Astrocyte (in vitro differentiated cells and primary cell): ENCODE results near the gene ATP1A1. TPM values are rescaled to one million over a fixed set of nuclear protein-coding genes. Genes with fewer than 3 reads are reported as not detected.

Source experiments
- DNase-seq: peaks from one replicate; pipeline ENCODE4 v3.0.0-alpha.2; 2010; ENCODE audit warnings: low read depth
- FAIRE-seq: peaks from 2 replicates; lab custom pipeline; 2011; peaks lifted over from hg19 to GRCh38; lab: Jason Lieb, UNC
- H2AFZ ChIP-seq: 2 replicates; pipeline ENCODE4 v1.6.0; 2012; ENCODE audit warnings: low read depth, low read length, inconsistent platforms
- H3K27ac ChIP-seq: 2 replicates; pipeline ENCODE4 v1.5.1; 2011; ENCODE audit warnings: low read depth, low read length, inconsistent platforms
- H3K27me3 ChIP-seq: 2 replicates; pipeline ENCODE4 v1.6.0; 2011; ENCODE audit warnings: low read length, inconsistent platforms; ENCODE audit not compliant: insufficient read depth
- H3K36me3 ChIP-seq: 2 replicates; pipeline ENCODE4 v1.5.1; 2011; ENCODE audit warnings: low read length, inconsistent platforms; ENCODE audit not compliant: insufficient read depth
- H3K4me1 ChIP-seq: 2 replicates; pipeline ENCODE4 v1.5.1; 2011; ENCODE audit warnings: low read length, inconsistent platforms; ENCODE audit not compliant: insufficient read depth
- H3K4me2 ChIP-seq: 2 replicates; pipeline ENCODE4 v1.6.0; 2012; ENCODE audit warnings: low read length, inconsistent platforms
- H3K4me3 ChIP-seq: 2 replicates; pipeline ENCODE4 v1.5.1; 2011; ENCODE audit warnings: low read depth, mild to moderate bottlenecking, low read length, inconsistent platforms; ENCODE audit not compliant: insufficient read depth
- H3K79me2 ChIP-seq: 2 replicates; pipeline ENCODE4 v1.6.0; 2012; ENCODE audit warnings: mild to moderate bottlenecking, low read length, inconsistent platforms; ENCODE audit not compliant: insufficient read depth
- H3K9ac ChIP-seq: 2 replicates; pipeline ENCODE4 v1.6.0; 2012; ENCODE audit warnings: mild to moderate bottlenecking, low read length, inconsistent platforms
- H3K9me3 ChIP-seq: 2 replicates; pipeline ENCODE4 v1.5.1; 2012; ENCODE audit warnings: low read depth, mild to moderate bottlenecking, low read length, inconsistent platforms; ENCODE audit not compliant: insufficient read depth
- H4K20me1 ChIP-seq: 2 replicates; pipeline ENCODE4 v1.6.0; 2012; ENCODE audit warnings: low read length, inconsistent platforms; ENCODE audit not compliant: insufficient read depth
- H3K27ac Mint-ChIP-seq: one replicate; pipeline ENCODE4 v1.8.0; 2021; ENCODE audit warnings: mild to moderate bottlenecking, mixed read lengths; ENCODE audit not compliant: unreplicated experiment
- H3K27me3 Mint-ChIP-seq: one replicate; pipeline ENCODE4 v1.8.0; 2021; ENCODE audit warnings: low read depth, mixed read lengths; ENCODE audit not compliant: unreplicated experiment
- H3K36me3 Mint-ChIP-seq: one replicate; pipeline ENCODE4 v1.8.0; 2021; ENCODE audit warnings: low read depth, mixed read lengths; ENCODE audit not compliant: unreplicated experiment
- H3K4me1 Mint-ChIP-seq: one replicate; pipeline ENCODE4 v1.8.0; 2021; ENCODE audit warnings: low read depth, mixed read lengths; ENCODE audit not compliant: unreplicated experiment
- H3K4me3 Mint-ChIP-seq: one replicate; pipeline ENCODE4 v1.8.0; 2021; ENCODE audit warnings: mild to moderate bottlenecking, moderate library complexity, mixed read lengths; ENCODE audit not compliant: unreplicated experiment
- H3K9me3 Mint-ChIP-seq: one replicate; pipeline ENCODE4 v1.8.0; 2021; ENCODE audit warnings: mild to moderate bottlenecking, mixed read lengths; ENCODE audit not compliant: unreplicated experiment
- EZH2 ChIP-seq: IDR thresholded peaks from 2 replicates; pipeline ENCODE4 v1.6.1; 2012; ENCODE audit warnings: mild to moderate bottlenecking, low read length, inconsistent platforms; ENCODE audit not compliant: insufficient read depth
- total RNA-seq: library from RNA; stranded (reverse); gene quantifications from 2 replicates; pipeline ENCODE4 v1.2.1, GENCODE V29; 2021
- TF ChIP-seq, protein P1 (sequence below): IDR thresholded peaks from 2 replicates; pipeline ENCODE4 v1.5.1; 2011; ENCODE audit warnings: low read depth, mild to moderate bottlenecking, inconsistent platforms, low read length, moderate library complexity; ENCODE audit not compliant: insufficient read depth

ATP1A1 gene
- total RNA-seq, 1 donor from 2014 or later = 317 TPM

DNA sequence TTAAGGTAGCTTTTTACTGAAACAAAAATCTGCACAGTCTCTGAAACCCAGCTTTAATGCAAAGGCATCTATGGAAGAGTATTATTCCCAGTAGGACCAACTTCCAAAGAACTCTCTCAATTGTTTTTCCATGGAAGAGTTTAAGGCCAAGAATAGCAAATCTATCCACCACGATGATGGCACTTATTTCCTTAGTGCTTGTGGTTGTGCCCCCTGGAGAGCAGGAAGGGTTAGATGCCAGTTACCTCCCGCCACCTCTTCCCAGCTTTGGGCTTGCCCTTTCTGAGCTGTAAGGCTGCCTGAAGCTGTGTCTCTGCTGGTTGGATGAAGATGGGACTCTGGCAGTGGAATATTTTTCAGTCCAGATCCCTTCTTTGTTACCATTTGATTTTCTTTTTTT is 4.8 kb upstream of the ATP1A1 start:
- H3K4me1 Mint-ChIP-seq = peaks cover 1% of the 10 kb centered on the region
- H3K9me3 Mint-ChIP-seq = no peaks in the 10 kb centered on the region
- H4K20me1 ChIP-seq = no peaks in the 10 kb centered on the region
- H3K27ac Mint-ChIP-seq = no peak overlapping the region
- H2AFZ ChIP-seq = no peak overlapping the region
- peaks cover 8% of the 10 kb centered on the region for H3K27me3 ChIP-seq
- no peaks in the 10 kb centered on the region for H3K9me3 ChIP-seq
- no peak for TF ChIP-seq EZH2
- no peak overlapping the region for H3K27ac ChIP-seq
- H3K79me2 ChIP-seq = no peaks in the 10 kb centered on the region
- no peak overlapping the region for H3K4me3 ChIP-seq
- H3K4me1 ChIP-seq = peaks cover 3% of the 10 kb centered on the region
- FAIRE-seq = no peak
- H3K36me3 Mint-ChIP-seq = peaks cover 3% of the 10 kb centered on the region
- H3K9ac ChIP-seq = no peak overlapping the region
- H3K4me2 ChIP-seq = no peak overlapping the region
- H3K4me3 Mint-ChIP-seq = no peak overlapping the region
- no peaks in the 10 kb centered on the region for H3K36me3 ChIP-seq
- H3K27me3 Mint-ChIP-seq = peaks cover 1% of the 10 kb centered on the region
- no peak for DNase-seq

DNA sequence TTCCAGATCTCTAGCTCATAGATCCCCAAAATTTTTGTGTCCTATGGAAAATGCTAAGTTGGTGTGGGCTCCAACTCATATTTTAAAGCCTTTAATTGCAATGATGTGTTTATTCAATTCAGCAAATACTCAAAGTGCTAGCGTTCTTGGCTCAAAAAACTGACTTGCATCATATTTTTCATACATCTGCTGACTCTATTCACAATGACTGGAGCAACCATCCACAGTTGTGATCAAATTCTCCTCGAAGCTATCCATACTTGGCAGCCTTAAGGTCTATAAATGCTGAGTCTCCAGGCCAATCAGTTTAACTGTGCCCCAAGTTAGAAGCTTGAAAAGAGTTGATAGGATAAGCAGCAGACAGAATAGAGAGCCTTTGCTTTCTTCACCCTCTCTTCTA is 2.9 kb upstream of the ATP1A1 start:
- FAIRE-seq = no peak
- no peak overlapping the region for H2AFZ ChIP-seq
- Mint-ChIP-seq H3K36me3 (no peaks in the 10 kb centered on the region), H3K4me3 (no peak overlapping the region), H3K27ac (no peak overlapping the region), H3K9me3 (no peaks in the 10 kb centered on the region), H3K4me1 (peaks cover 4% of the 10 kb centered on the region), H3K27me3 (peaks cover 1% of the 10 kb centered on the region)
- H3K4me3 ChIP-seq = no peak overlapping the region
- H3K27ac ChIP-seq = no peak overlapping the region
- no peak overlapping the region for H3K4me2 ChIP-seq
- no peaks in the 10 kb centered on the region for H3K9me3 ChIP-seq
- no peak for DNase-seq
- no peak overlapping the region for H3K9ac ChIP-seq
- H4K20me1 ChIP-seq = peaks cover 11% of the 10 kb centered on the region
- H3K27me3 ChIP-seq = peaks cover 7% of the 10 kb centered on the region
- H3K36me3 ChIP-seq = no peaks in the 10 kb centered on the region
- no peak for TF ChIP-seq EZH2
- TF ChIP-seq, protein P1, sequence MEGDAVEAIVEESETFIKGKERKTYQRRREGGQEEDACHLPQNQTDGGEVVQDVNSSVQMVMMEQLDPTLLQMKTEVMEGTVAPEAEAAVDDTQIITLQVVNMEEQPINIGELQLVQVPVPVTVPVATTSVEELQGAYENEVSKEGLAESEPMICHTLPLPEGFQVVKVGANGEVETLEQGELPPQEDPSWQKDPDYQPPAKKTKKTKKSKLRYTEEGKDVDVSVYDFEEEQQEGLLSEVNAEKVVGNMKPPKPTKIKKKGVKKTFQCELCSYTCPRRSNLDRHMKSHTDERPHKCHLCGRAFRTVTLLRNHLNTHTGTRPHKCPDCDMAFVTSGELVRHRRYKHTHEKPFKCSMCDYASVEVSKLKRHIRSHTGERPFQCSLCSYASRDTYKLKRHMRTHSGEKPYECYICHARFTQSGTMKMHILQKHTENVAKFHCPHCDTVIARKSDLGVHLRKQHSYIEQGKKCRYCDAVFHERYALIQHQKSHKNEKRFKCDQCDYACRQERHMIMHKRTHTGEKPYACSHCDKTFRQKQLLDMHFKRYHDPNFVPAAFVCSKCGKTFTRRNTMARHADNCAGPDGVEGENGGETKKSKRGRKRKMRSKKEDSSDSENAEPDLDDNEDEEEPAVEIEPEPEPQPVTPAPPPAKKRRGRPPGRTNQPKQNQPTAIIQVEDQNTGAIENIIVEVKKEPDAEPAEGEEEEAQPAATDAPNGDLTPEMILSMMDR = no peak
- H3K79me2 ChIP-seq = peaks cover 15% of the 10 kb centered on the region
- peaks cover 13% of the 10 kb centered on the region for H3K4me1 ChIP-seq

DNA sequence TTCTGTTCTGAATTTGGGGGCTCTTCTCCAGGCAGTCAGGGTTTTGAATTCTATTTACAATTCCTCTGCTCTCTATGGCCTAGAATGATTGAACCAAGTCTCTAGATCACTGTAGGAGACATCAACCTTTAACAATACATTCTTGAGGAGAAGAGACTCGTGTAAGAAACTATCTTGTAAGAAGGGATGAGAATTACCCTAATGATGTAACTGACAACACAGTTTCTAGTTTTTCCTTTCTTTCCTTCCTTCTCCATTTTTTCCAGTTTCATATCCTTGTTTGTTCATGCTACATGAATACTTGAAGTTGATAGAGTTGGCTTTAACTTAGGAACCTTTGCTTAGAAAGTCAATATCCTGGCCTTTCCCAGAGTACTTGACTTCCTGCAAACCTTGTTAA is 1.3 kb upstream of the ATP1A1 start:
- Mint-ChIP-seq H3K4me3 (no peak overlapping the region), H3K36me3 (no peaks in the 10 kb centered on the region), H3K4me1 (peaks cover 19% of the 10 kb centered on the region), H3K27me3 (peaks cover 1% of the 10 kb centered on the region), H3K9me3 (no peaks in the 10 kb centered on the region), H3K27ac (no peak overlapping the region)
- no peak overlapping the region for H2AFZ ChIP-seq
- peaks cover 21% of the 10 kb centered on the region for H4K20me1 ChIP-seq
- H3K4me2 ChIP-seq = no peak overlapping the region
- no peaks in the 10 kb centered on the region for H3K36me3 ChIP-seq
- H3K4me3 ChIP-seq = no peak overlapping the region
- DNase-seq = no peak
- TF ChIP-seq EZH2 = no peak
- TF ChIP-seq, protein P1 = no peak
- no peak overlapping the region for H3K9ac ChIP-seq
- H3K79me2 ChIP-seq = peaks cover 31% of the 10 kb centered on the region
- peaks cover 29% of the 10 kb centered on the region for H3K4me1 ChIP-seq
- no peak overlapping the region for H3K27ac ChIP-seq
- FAIRE-seq = no peak
- no peaks in the 10 kb centered on the region for H3K9me3 ChIP-seq
- peaks cover 7% of the 10 kb centered on the region for H3K27me3 ChIP-seq
